Epithelial cell of prostate (primary cell): Measurements from ENCODE around the gene SLC39A11.
"Not testable (repeated sequence)": the region's sequence is repeated elsewhere in the genome, so short reads cannot be mapped to it uniquely, and the experiment has no call there.

Source experiments
- DNase-seq: peaks from one replicate; pipeline ENCODE4 v3.0.0-alpha.2; 2011; ENCODE audit warnings: low read depth, low spot score
- H3K27ac ChIP-seq: fragments of 450-650 bp; 2 replicates; pipeline ENCODE4 v1.5.1; 2017; ENCODE audit warnings: mild to moderate bottlenecking

Gene SLC39A11

DNA sequence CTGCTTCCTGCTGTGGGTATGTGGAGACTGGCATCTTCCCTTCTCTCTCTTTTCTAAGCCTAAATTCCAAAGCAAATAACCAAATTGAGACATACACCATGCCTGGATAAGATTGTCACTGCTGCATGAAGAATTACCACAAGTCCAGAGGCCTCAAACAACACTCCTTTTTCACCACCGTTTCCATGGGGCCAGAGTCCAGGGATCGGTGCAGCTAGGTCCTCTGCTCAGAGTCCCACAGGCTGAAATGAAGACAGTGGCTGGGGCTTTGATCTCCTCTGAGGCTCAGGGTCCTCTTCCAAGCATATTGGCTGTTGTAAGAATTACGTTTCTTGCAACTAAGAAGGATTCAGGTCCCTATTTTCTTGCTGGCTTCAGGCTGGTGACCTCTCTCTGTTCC, 130.4 kb downstream of the SLC39A11 start:
- H3K27ac ChIP-seq, result no peak overlapping the region
- no peak for DNase-seq

- no peak overlapping the region for H3K27ac ChIP-seq
- no peak for DNase-seq
Measured at GRCh38 chr17:72955391-72956140, 136.9 kb downstream of the SLC39A11 start.

DNA sequence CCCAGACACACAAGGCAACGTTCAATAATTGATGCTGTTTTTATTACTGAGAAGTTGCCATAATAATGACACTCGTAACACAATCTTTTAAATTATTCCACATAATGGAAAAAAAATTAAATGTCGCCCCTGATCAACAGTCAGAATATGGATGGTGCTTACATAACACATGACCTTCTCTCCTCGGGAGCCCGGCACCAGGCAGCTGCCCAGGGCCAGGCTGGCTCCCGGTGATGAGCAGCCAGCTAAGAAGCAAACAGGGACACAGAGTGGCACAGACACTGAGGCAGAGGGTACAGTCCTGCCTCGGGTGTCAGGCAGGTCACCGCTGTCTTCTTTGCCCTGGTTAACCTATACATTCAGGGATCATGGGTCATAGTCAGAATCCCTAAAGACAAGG, 137.9 kb downstream of the SLC39A11 start:
- no peak overlapping the region for H3K27ac ChIP-seq
- DNase-seq, result no peak

DNA sequence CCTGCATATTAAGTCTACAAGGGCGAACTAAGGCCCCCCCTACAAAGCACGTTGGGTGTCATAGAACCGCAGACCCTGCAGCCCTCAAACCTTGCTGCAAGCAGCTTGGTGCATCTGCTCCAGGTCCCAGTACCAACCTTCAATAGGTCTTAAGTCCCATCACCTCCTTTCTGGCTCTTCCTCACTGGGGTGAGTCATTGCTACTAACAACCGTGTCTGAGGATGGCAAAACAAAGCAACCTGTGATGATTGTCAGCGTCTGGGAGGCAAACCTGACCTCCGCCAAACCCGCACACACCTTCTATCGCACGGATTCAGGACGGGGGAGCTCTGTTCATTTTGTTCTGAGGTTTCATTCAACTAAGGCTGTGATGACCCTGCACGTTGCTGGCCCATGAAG, 138.9 kb downstream of the SLC39A11 start:
- no peak for DNase-seq
- no peak overlapping the region for H3K27ac ChIP-seq

GRCh38 chr17:72952641-72953315, 139.7 kb downstream of the SLC39A11 start:
- no peak overlapping the region for H3K27ac ChIP-seq

GRCh38 chr17:72952220-72952619, 140.3 kb downstream of the SLC39A11 start:
- H3K27ac ChIP-seq, result no peak overlapping the region
- no peak for DNase-seq

More at GRCh38 chr17:72952641-72953315, 139.7 kb downstream of the SLC39A11 start:
- no peak for DNase-seq

DNA sequence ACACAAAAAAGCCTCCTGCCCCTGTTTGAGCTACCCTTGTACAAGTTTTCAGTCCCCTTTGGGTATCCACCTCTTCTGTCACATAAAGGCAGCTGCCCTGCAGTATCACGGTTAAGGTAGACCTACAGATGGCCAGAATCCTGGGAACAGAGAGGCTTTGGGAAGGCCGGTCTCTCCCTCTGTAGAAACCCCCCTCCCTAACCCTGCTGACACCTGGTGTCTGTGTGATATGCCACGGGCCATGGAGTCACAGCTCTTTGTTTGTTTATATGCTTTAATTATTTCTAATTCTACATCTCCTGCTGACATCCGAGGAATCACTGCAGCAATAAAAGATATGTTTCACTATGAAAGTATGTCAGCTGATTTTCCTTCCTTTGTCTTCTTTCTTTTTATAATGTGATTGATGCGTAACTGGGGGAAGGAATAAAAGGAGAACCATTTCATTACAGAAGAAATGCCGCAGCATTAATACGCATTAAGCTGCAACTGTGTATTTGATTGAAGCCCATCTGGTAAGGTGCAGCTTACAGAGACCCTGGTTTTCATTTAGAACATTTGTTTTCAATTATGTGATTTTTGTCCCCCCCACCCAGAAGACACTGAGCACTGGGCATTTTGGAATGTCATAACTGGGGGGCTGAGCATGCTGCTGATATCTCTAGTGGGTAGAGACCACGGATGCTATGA, 142.1 kb downstream of the SLC39A11 start:
- no peak for DNase-seq
- H3K27ac ChIP-seq, result no peak overlapping the region

- DNase-seq, result no peak
- H3K27ac ChIP-seq, result no peak overlapping the region
Measured at GRCh38 chr17:72948115-72948514, 144.4 kb downstream of the SLC39A11 start.

GRCh38 chr17:72947475-72947874, 145.0 kb downstream of the SLC39A11 start:
- DNase-seq, result no peak
- H3K27ac ChIP-seq, result no peak overlapping the region

GRCh38 chr17:72946696-72947095, 145.8 kb downstream of the SLC39A11 start:
- no peak overlapping the region for H3K27ac ChIP-seq
- no peak for DNase-seq

DNA sequence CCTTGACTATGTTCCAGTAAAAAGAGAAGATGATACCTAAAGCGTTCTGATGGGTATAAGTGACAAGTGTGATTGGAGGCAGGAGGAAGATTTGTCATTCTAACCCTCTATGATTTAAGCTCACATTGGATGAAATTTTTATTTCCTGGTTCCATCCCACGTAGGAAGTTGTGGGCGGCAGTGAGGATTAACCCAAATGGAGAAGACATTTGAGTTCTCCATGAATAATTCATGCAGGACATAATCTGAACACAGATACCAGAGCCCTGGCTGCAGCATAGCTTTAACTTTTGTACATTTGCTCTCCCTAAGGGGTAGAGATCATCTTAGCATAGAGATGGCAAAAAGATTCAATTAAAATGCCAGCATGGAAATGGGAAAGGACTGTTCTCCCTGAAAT, 146.3 kb downstream of the SLC39A11 start:
- DNase-seq, result no peak
- H3K27ac ChIP-seq, result no peak overlapping the region

DNA sequence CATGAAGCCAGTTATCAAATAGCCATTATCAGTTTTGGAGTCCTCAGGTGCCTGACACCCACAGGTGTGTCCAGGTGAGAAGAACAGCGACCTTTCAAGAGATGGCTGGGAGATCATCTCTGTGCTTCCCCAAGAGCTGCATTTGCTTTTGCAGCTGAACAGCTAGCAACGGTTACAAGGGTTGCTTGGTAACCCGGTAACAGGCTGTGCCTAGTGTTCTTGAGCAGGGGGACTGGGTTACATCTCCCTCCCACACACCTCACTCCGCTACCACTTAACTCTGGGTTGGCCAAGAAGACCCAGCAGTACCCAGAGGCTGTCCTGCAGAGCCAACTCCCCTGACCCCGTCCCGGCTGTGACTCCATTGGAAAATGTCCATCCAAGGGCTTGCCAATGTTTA, 147.0 kb downstream of the SLC39A11 start:
- no peak for DNase-seq
- H3K27ac ChIP-seq, result no peak overlapping the region

DNA sequence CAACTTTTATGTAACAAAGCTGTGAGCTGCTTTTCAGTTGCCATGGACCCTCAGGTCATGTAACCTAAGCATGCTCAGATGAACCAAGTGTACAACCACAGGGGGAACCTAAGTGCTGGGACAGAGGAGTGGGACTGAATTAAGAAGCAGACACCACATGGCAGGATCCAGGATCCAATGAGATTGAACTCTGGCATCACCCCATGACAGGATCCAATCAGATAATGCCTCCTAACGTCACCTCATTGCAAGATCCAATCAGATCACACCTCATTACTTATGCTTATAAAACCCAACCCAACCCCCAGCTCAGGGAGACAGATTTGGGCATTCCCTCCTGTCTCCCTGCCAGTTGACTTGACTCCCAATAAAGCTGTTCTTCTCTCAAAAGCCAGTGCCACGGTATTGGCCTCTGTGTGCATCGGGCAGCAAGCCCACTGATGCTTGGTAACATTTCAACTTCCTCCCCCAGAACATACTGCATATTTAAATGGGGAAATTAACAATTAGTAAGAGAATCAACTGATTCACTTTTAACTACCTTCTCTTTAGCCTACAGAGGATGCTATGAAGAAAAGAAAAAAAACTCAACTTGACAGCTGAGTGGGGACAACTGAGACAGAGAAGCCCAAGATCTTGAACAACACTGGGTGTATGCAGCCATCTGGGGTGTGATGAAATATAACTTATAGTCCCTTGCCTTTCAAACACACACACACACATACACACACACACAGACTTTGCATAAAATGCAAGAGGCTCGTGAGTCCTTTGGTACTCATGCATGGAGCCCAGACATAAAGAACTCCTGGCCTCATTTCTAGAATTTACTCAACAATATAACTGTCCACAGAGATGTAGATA, 148.4 kb downstream of the SLC39A11 start:
- H3K27ac ChIP-seq, result no peak overlapping the region
- DNase-seq, result no peak

DNA sequence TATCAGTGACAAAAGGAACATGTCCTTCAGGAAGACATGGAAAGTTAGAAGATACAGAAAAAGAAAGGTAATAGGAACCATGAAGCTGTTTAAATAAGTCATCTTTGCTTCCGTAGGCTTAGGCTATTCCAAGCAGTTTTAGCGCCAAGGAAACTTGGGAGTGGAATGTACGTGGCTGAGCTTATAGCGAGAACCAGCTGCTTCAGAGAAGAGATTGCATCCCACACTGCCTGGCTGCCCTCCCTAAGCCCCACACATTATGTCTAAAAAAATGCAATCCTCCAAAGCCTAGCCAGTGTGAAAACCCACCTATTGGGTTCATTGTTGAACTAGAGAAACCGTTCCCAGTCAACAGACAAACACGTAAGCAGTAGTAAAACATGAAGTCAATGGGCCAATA, 149.9 kb downstream of the SLC39A11 start:
- H3K27ac ChIP-seq, result no peak overlapping the region
- no peak for DNase-seq

- no peak for DNase-seq
- H3K27ac ChIP-seq, result no peak overlapping the region
Measured at GRCh38 chr17:72940496-72940895, 152.0 kb downstream of the SLC39A11 start.

DNA sequence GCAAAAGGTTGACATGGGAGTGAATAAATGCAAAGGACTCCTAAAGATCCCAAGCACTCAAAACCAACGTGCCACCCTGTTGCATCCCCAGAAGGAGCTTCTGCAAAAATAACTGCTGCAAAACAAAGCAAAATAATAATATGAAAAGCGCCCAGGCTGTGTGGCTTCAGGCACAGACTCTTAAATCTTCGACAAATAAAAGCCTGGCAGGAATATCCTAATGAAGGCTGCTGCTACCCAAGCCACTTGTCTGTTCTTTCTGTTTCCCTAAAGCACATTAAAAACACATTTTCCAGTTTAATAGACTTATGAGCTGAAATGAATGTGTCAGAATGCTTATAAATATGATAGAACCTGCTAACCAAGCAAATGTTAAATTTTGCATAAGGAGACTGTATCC, 154.0 kb downstream of the SLC39A11 start:
- H3K27ac ChIP-seq, result no peak overlapping the region
- DNase-seq, result no peak

GRCh38 chr17:72937707-72938106, 154.8 kb downstream of the SLC39A11 start:
- DNase-seq, result no peak

DNA sequence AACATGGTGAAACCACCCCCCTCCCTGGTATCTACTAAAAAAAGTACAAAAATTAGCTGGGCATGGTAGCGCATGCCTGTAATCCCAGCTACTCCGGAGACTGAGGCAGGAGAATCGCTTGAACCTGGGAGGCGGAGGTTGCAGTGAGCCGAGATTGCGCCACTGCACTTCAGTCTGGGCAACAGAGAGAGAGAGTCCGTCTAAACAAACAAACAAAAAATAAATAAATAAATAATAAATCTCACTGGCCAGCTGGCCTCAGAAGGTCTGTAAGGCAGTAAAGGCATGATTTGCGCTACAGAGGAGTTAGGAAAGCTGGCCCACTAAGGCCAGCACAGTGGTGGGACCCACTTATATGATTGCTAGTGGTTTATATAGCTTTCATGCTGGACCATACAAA, 155.2 kb downstream of the SLC39A11 start:
- H3K27ac ChIP-seq, DNase-seq: not testable (repeated sequence)

More at GRCh38 chr17:72937707-72938106, 154.8 kb downstream of the SLC39A11 start:
- no peak overlapping the region for H3K27ac ChIP-seq

GRCh38 chr17:72935984-72936383, 156.5 kb downstream of the SLC39A11 start:
- no peak for DNase-seq
- no peak overlapping the region for H3K27ac ChIP-seq

GRCh38 chr17:72934927-72935326, 157.6 kb downstream of the SLC39A11 start:
- DNase-seq, result no peak
- H3K27ac ChIP-seq, result no peak overlapping the region
